OCI-LY3 (cell line): ENCODE data around the gene C4A.

Experiments used
- EZH2phosphoT487 ChIP-seq: fragments of 200-600 bp; shearing (Covaris generic); IDR thresholded peaks from 2 replicates; pipeline ENCODE4 v1.6.1; 2018; ENCODE audit warnings: antibody characterized with exemption, mixed run types, low read depth
- TF ChIP-seq, protein P1 (sequence below): fragments of 200-600, 300-600 bp; sonication (generic); IDR thresholded peaks from 2 replicates; pipeline ENCODE4 v1.5.1; 2014; ENCODE audit warnings: antibody characterized with exemption, low read length, low read depth

- TF ChIP-seq EZH2phosphoT487, result no peak
- TF ChIP-seq, protein P1, sequence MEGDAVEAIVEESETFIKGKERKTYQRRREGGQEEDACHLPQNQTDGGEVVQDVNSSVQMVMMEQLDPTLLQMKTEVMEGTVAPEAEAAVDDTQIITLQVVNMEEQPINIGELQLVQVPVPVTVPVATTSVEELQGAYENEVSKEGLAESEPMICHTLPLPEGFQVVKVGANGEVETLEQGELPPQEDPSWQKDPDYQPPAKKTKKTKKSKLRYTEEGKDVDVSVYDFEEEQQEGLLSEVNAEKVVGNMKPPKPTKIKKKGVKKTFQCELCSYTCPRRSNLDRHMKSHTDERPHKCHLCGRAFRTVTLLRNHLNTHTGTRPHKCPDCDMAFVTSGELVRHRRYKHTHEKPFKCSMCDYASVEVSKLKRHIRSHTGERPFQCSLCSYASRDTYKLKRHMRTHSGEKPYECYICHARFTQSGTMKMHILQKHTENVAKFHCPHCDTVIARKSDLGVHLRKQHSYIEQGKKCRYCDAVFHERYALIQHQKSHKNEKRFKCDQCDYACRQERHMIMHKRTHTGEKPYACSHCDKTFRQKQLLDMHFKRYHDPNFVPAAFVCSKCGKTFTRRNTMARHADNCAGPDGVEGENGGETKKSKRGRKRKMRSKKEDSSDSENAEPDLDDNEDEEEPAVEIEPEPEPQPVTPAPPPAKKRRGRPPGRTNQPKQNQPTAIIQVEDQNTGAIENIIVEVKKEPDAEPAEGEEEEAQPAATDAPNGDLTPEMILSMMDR, result no peak
Observed at GRCh38 chr6:31969712-31970603, 11.9 kb upstream of the C4A start.
